Activated T-cell treated with anti-CD3 and anti-CD28 coated beads for 1 hour (primary cell): ENCODE measurements around the gene RNF151.
"Not testable (repeated sequence)": the region's sequence is repeated elsewhere in the genome, so short reads cannot be mapped to it uniquely, and the experiment has no call there.

Source experiments
- DNase-seq: peaks from one replicate; pipeline ENCODE4 v3.0.0-alpha.2; 2020; ENCODE audit warnings: low read depth

The RNF151 gene

DNA sequence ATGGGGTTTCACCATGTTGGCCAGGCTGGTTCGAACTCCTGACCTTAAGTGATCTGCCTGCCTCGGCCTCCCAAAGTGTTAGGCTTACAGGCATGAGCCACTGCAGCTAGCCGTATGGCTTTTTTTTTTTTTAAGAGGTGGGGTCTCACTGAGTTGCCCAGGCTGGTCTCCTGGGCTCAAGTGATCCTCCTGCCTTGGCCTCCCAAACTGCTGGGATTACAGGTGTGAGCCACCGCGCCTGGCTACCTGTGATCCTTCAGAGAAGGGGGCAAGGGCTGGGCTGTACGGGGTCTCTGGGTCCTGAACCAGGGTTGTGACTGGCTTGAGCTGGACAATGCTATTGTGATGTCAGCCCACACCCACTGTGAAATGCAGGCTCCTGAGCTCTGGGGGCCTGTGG is at the start of gene RNF151:
TSS of gene RNF151 (plus strand) at position 397 of the 400 bp plus-strand sequence. CDS start 26 bp downstream, outside the sequence.
- DNase-seq: no peak

DNA sequence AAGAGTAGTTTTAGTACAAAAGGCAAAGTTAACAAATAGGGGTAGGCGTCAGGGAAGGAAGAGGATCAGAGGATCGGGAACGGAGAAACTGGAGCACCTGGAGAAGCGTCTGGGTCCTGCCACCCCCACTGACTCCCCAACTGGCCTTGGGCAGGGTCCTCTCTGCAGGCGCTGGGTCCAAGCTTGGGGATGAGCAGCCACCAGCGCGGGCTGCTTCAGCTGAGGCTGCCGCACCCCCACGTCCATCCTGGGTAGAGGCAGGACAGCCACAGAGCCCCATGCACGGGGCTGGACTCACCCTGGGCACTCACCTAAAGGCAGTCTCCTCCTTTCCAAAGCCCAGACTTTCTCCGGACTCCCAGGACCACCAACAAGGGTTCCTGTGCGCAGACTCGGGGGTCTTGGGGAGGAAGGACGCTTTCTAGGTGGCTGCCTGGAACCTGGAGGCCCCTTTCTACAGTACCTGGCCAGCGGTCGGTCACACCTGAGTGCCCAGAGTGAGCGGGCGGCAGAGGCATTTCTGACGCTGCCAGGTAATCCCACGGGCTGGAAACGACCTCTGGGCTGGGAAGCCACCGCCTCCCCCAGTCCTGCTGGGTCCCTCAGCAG is 49.5 kb upstream of the RNF151 start:
- DNase-seq: no peak

- no peak for DNase-seq
Observed at GRCh38 chr16:1917665-1918350, 48.8 kb upstream of the RNF151 start.

DNA sequence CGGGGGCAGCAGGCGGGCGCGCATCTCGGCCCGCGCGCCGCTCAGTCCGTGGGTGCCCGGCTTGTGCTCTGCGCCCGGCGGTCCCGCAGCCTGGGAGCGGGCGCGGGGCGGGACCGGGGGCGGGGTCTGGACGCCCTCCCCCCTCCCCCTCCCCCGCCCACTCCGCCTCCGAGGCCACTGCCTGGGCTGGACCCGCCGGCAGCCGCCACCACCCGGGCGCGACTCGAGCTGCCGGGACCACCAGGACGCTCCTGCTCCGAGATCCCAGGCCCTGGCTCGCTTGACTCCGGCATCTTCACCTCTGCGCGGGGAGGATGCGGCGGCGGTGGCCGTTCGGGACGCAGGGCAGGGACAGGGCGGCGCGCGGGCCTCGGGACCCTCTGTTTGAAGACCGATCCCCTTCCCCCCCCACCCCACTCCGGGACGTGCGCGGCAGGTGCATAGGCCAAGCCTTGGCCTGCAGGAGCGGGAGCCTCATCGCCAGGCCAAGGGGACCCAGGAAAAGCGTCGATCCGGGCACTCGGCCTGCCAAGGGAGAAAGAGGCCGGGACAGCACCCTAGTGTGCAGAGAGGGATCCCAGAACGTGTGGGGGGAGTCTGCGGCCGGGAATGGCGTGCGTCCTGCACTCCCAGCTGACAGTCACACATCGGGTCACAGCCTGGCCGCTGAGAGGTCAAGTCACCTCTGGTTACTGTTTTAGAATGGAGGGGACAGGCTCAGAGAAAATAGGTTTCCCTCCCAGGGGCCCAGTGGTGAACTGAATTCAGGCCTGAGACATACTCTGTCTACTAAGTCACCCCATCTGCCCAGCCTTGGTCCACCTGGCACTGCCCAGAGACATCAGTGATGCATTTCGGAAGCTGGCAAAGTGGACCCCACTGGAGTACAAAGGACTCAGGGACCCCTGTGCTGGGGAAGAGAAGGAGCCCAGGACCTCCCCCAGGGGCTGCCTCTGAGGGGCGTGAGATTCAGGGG is 48.0 kb upstream of the RNF151 start, which contains the start of gene HS3ST6:
TSS of gene HS3ST6 (minus strand) at position 65 of the 976 bp plus-strand sequence. CDS start 92 bp downstream, outside the sequence.
- DNase-seq: no peak

- no peak for DNase-seq
Observed at GRCh38 chr16:1919327-1919998, 47.2 kb upstream of the RNF151 start.

- DNase-seq: not testable (repeated sequence)
Observed at GRCh38 chr16:1920122-1920521, 46.5 kb upstream of the RNF151 start.

GRCh38 chr16:1920727-1921171 is 45.9 kb upstream of the RNF151 start:
- no peak for DNase-seq

- no peak for DNase-seq
Observed at GRCh38 chr16:1922357-1922756, 44.3 kb upstream of the RNF151 start.

GRCh38 chr16:1923299-1924034 is 43.2 kb upstream of the RNF151 start:
- no peak for DNase-seq

DNA sequence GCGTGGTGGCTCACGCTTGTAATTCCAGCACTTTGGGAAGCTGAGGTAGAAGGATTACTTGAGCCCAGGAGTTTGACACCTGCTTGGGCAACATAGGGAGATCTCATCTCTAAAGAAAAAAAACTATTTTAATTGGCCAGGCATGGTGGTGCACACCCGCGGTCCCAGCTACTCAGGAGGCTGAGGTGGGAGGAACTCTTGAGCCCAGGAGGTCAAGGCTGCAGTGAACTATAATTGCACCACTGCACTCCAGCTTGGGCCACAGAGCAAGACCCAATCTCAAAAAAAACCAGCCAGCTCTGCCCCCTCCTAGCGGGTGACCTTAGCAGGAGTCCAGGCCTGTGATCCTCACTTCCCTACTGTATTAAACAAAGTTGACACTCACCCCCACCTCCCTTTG is 42.6 kb upstream of the RNF151 start:
- DNase-seq: no peak

DNA sequence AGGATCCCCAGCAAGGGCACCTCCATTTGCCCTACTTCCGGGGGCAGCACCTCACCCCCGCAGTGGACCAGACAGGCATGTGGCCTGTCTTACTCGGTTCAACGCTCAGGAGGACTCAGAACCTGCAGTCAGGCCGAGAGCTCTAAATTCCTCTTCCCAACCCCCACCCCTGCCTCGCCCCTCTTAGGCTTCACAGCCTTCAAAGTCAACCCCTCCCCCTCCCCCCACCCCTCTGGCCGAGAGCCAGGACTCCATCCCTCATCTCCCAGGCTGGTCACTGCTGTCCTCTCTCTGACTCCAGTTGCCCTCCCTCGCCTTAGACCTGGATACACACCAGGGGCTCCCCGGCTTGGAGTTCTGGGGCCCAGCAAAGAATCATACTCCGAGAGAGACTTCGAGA is 40.4 kb upstream of the RNF151 start:
- DNase-seq: no peak

DNA sequence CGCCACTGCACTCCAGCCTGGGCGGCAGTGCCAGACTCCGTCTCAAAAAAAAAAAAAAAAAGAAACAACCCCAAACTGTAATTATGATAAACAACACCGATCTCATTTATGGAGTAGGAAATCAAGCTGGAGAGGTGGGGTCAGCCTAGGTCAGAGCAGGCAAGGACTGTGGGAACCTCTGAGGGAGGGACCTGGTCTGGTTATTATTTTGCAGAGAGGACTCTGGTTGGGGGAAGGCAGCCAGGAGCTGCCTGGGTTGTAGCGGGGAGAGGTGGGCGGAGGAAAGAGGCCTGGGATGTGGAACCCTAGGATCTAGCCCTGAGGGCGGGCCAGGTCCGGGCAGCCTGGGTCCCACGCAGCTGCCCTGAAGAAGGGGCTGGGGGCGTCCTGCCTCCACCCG is 37.6 kb upstream of the RNF151 start:
- DNase-seq: no peak

DNA sequence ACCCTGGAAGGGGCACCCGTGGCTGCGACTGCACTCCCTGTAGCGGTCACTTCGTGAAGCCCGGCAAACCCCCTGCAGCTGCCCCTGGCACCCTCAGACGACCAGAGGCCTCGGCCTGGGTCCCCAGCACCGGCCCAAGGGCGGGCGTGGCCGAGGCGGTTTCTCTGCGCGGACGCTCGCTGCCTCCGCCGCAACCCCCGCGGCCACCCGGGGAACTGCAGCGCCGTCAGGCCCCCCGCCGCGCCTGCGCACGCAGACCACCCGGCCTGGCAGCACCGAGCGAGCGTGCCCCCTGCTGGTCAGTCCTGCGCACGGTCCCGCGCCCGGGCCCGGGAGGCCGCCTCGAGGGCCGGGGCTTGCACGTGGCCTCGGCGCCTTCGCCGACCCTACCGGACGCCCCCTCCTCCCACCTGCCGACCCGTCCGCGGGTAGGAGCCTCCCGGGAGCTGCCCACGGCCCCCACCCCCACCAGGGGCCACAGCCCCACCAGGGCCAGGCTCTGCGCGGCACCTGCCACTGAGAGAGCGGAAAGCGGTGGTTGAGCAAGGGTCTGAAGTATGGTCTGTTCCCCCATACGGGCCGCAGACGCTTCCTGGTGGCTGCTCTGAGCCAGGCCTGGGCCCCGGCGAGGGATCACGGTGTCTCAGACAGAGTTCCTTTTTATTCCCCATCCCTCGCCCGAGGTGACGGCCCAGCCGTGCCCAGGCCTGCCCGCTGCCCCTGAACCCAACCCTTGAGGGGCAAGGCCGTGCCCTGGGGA is 36.9 kb upstream of the RNF151 start:
- peak; percentile 93 for DNase-seq

DNA sequence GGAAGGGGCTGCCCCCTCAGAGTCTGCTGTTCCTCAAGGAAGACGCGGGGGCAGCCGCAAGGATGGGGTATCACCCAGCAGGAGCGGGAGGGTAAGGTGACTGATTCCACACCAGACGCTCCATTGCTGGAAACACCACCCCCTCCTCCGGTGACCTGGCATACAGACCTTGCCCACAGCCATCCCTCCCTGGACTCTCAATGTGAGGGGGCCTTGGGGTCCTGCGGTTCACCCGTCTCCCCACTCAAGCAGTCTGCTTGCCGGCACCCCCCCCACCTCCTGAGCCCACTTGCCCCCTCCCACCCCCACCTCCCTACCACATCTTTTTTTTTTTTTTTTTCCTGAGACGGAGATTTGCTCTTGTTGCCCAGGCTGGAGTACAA is 36.3 kb upstream of the RNF151 start:
- DNase-seq: no peak

DNA sequence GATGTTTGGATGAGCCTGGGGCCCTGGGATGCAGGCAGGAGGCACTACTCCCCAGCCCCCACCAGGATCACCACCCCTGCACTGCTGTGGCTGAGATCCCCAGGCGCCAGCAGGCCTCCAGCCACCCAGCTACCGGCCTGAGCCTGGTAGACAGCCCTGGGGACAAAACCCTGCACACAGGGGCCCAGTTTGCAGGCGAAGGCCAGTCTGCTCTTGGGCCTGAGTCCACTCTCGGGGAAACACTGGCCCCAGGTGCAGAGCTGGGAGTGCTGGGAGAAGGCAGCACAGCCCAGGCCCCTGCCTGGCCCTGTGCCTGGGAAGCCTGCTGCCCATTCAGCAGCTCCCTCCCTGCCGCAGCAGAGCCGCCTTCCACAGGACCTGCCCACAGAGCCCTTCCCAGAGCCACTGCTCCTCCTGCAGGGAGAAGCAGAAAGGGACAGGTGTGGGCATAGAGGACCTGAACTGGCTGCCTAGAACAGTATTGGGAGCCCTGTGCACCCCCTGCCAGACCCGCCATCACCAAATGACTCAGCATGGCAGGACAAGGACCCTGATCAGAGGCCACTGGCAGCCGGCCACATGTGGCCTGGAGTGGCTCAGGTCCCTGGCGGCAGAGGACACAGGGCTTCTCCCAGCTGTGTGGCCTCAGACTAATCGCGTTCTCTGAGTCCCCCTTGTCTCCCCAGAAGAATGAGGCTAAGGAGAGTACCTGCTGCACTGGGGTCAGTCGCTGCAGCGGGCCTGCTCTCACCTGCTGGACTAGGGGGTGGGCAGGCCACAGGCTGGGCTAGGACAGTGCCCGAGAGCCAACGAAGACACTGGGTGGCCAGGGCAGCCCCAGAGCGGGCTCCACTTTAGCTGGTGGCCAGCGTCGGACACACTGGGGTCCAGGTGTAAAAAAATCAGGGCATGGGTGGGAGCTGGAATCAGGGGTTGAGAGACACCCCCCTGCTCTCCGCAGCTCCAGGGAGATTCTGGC is 34.3 kb upstream of the RNF151 start:
- DNase-seq: no peak

DNA sequence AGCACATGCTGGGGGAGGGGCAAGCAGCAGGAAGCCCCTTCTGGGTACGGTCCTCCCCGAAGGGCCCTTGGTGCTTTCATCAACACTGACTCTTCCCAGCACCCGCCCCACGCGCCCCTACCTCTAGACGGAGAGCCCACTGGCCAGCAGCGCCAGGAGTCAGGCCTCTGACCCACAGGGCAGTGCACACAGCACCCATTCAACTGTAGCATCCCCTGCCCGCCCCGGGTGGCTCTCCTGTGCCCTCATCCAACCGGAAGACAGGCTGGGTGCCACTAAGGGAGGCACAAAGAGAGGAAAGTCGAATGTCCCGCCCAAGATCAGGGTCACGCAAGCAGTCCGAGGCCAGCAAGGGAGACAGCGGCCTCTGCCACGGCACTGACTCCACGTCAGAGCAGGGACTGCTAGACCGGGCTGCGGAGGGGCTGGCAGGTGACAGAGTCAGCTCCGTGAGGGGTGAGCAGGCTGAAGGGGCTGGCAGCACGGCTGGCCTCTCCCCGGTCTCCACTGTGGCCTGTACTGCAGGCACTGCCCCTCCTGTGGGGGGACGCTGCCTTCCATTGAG is 33.5 kb upstream of the RNF151 start:
- no peak for DNase-seq

DNA sequence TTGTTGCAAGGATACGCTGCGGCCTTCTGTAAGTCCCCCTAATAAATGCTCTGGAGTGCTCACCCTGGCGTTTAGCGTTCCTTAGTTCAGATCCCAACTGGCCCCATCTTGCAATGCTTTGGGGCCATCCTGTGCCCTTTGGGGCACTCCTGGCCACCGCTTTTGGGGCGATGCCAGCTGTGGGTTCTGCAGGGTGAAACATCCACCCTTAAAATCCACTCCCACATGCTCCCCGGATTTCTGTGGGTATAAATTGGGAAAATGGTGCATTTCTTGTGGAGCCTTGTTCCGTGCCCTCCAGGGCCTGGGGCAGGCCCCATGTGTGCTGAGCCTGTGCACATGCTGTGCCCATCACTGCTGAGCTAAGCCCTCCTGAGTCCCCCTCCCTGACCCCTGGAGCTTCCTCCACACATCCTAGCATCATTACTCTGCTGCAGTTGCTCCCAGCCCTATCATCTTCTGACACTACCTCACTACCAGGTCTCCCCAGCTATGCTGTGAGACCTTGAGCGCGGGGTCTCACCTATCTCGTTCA is 29.6 kb upstream of the RNF151 start:
- no peak for DNase-seq

GRCh38 chr16:1938316-1938715 is 28.3 kb upstream of the RNF151 start:
- DNase-seq: no peak

DNA sequence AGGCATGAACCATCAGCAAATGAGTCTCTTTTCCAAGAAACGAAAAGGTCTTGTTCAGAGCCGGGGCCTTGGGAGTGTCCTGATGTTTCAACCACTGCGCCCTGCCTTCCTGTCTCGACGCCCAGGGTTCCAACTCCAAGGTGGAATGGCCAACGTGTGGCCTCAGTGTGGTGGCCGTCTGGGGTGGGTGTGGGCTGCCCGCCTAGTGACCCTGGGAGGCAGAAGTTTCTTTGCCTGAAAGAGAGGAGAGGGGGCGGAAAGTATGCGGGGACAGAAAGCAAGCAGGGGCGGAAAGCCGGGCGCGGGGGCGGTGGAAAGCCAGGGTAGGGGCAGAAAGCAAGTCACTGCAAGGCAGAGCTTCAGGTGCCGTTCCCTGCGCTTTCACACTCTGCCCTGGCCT is 27.7 kb upstream of the RNF151 start:
- no peak for DNase-seq
